Adipose tissue (tissue), 3 donors: Measurements from ENCODE around the gene STK38. TPM values are rescaled to one million over a fixed set of nuclear protein-coding genes. Genes with fewer than 3 reads are reported as not detected.

ENCODE experiments used
- H3K27ac ChIP-seq: one replicate; pipeline ENCODE4 v1.5.1; 2013; ENCODE audit warnings: low read depth, low read length
- WGBS, 3 donors: extraction: QIAGEN DNeasy Blood & Tissue Kit; methylation state at CpG; one replicate each; pipeline ENCODE4 v1.1.7; 2013; 5-methylcytosine and 5-hydroxymethylcytosine counted together
- polyA plus RNA-seq, 3 donors: library from polyadenylated mRNA; stranded (reverse); fragments of 200-250 nt; gene quantifications; one replicate each; pipeline ENCODE4 v1.2.3, GENCODE V29; 2013
- donor health status: healthy with polysubstance abuse.
- donor health status: Bipolar disorder and iron deficiency.
- donor health status: healthy.

Gene STK38
- polyA plus RNA-seq, 3 donors: 5.9 to 39.7 (median 13.5) TPM

DNA sequence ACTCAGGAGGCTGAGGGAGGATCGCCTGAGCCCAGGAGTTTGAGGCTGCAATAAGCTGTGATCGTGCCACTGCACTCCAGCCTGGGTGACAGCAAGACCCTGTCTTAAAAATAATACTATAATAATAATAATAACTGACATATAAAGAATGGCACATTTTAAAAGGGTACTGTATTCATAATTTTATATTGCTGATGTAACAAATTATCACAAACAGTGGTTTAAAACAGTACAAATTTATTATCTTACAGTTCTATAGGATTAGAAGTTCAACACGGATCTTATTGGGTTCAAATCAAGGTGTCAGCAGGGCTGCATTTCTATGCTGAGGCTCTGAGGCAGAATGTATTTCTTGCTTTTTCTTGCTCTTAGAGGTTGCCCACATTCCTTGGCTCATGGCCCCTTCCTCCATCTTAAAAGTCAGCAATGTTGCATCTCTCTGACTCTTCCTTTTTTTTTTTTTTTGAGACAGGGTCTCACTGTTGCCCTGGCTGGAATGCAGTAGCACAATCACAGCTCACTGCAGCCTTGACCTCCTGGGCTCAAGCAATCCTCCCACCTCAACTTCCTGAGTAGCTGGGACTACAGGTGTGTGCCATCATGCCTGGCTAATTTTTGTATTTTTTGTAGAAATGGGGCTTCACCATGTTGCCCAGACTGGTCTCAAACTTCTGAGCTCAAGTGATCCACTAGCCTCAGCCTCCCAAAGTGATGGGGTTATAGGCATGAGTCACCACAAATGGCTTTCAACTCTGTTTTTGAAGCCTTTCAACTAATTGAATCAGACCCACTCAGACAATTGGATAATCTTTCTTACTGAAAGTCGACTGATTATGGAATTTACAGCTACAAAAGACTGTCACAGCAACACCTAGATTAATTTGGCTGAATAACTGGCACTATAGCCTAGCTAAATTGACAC is 24.1 kb upstream of the STK38 start:
- H3K27ac ChIP-seq: no peak overlapping the region
- 88 to 91% (median 90%) methylated on average over 4 of the region's 4 CpGs for WGBS, 3 donors

DNA sequence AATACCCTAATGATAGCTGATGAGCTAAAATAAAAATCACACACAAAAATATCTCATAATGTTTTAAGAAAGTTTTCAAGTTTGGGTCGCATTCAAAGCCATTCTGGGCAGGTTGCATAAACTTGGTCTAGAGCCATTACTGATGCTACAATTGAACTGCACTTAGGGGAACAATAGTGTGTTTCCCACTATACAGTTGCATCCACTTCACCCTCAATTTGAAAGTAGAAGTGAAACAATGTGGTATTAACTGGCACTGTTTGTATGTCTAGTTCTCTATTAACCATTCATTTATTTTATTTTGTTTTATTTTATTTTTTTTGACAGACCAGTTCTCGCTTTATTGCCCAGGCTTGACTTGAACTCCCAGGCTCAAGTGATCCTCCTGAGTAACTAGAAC is 23.0 kb upstream of the STK38 start:
- 87 to 89% (median 88%) methylated on average over 2 of the region's 2 CpGs for WGBS, 3 donors
- no peak overlapping the region for H3K27ac ChIP-seq

DNA sequence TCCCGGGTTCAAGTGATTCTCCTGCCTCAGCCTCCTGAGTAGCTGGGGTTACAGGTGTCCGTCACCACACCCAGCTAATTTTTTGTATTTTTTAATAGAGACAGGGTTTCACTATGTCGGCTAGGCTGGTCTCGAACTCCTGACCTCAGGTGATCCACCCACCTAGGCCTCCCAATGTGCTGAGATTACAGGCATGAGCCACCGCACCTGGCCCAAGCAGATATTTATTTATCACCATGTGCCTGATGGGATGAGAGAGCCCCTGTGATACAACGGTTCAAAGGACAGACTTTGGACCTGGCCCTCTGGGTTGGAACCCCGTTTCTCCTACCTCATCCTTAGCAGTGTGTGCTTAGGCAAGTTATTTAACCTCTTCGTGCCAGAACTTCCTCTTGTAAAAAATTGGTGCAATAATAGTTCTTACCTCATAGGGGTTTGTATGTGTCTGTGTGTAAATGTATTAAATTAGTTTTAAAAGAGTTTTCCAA is 19.2 kb upstream of the STK38 start:
- no peak overlapping the region for H3K27ac ChIP-seq

DNA sequence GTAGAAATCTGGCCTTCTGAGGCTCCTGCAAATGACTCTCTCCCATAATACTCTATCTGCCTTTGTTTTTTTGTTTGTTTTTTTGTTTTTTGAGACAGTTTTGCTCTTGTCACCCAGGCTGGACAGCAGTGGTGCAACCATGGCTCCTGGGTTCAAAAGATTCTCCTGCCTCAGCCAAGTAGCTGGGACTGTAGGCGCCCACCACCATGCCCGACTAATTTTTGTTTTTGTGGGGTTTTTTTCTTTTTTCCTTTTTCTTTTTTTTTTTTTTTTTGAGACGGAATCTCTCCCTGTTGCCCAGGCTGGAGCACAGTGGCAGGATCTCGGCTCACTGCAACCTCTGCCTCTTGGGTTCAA is 16.6 kb upstream of the STK38 start:
- H3K27ac ChIP-seq: no peak overlapping the region
- 81 to 95% (median 90%) methylated on average over 4 of the region's 4 CpGs for WGBS, 3 donors

More for the DNA sequence above, 19.2 kb upstream of the STK38 start:
- WGBS, 3 donors: 76 to 84% (median 82%) methylated on average over 8 of the region's 8 CpGs

GRCh38 chr6:36563237-36563927 is 16.1 kb upstream of the STK38 start:
- H3K27ac ChIP-seq: no peak overlapping the region
- WGBS, 3 donors: 57 to 65% (median 60%) methylated on average over 3 of the region's 3 CpGs

DNA sequence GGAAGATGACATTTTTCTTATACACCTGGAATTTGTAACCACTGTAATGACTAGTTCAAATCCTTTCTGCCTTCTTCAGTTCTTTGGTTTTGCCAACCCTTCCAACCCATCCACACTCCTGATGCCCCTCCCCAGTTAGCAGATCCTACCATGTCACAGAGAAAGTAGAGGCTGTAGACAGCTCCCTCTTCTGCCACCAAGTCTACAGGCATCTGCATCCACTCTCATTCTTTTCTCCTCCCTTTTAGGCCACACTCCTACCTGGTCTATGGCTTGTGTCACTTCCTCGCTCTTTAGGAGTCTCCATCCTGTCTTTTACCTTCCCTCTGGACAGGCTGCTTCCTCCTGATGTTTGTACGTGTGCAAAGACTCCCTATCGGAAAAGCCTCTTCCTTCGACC is 13.5 kb upstream of the STK38 start:
- no peak overlapping the region for H3K27ac ChIP-seq
- WGBS, 3 donors: 93 to 94% (median 94%) methylated on average over 4 of the region's 4 CpGs

DNA sequence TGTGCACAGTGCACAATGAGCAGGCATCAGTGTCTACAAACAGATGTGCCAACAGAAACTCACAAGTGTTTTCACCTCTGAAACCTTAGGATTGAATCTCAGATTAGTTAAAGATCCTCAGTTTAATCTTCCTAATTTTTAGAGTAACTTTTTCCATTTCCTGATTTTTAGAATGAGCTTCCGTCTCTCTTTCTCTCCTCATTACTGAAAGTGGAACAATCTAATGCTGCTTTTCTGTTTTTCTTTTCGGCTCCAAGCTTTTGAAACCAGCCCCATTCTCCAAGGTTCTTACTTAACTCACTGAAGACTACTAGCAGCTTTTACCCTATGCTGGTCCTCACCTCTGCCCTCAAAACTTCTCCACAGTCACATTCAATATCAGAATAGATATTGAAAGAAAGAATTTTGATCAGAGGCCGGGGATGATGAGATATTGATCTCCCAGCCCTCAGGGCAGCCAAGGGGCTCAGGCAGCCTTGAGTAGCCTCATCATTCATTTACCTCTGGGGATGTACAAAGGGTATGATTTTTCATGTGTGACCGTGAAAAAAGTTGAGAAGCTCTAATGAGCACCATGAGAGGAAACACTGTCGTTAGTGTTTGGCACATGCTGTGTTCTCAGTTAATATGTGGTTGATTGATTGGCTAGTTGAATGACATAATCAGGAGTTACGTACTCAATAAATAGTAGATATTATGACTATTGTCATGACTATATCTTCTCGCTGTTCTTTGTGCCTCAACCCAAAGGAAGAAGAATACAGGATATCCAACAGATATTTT is 11.9 kb upstream of the STK38 start:
- no peak overlapping the region for H3K27ac ChIP-seq
- WGBS, 3 donors: 66 to 76% (median 74%) methylated on average over 7 of the region's 7 CpGs

DNA sequence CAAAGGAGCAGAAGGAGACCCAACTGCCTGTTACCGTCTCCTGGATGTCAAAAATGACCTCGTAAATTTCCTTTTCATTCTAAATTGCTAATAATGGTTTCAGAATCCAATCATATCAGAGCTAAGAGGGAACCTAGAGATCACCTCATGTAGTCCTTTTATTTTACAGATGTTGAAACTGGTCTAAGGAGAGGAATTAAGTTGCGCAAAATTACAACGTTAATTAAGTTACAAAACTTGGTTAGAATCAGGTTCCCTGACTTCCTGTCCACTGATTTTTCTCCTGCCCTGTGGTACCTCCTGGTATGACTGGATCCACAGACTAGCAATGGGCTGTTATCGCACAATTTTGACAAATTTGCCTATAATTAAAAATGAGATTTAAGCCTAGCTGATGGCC is 9.0 kb upstream of the STK38 start:
- 59 to 92% (median 65%) methylated on average over 5 of the region's 5 CpGs for WGBS, 3 donors
- no peak overlapping the region for H3K27ac ChIP-seq

- no peak overlapping the region for H3K27ac ChIP-seq
- 55 to 77% (median 60%) methylated on average over 1 of the region's 1 CpG for WGBS, 3 donors
Measured at GRCh38 chr6:36555750-36556252, 8.5 kb upstream of the STK38 start.

DNA sequence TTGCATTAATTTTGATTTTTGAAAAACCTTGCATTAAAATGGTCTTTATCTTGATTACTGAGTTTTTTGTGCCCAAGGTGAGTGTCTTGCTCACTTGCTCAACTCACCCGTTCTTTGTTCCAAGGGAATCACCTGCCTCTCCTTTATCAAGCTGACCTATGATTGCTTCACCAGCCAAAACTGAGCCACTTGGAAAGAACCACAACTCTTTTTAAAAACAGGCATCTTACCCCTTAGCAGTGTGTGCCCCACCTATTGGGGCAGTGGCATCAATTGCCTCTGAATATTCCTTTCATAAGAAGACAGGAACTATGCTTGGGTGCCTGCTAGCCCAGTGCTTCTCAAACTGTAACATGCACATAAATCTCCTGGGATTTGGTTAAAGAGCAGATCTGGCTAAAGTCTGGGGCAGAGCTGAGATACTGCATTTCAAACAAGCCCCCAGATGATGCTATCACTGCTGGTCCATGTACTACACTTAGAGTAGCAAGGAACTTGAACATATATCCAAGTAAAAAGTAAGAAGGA is 3.3 kb upstream of the STK38 start:
- no peak overlapping the region for H3K27ac ChIP-seq
- 83 to 88% (median 84%) methylated on average over 1 of the region's 1 CpG for WGBS, 3 donors

- 91 to 100% (median 91%) methylated on average over 2 of the region's 2 CpGs for WGBS, 3 donors
- H3K27ac ChIP-seq: no peak overlapping the region
Measured at GRCh38 chr6:36548401-36548743, 1.1 kb upstream of the STK38 start.

- 54 to 62% (median 62%) methylated on average over 13 of the region's 13 CpGs for WGBS, 3 donors
- no peak overlapping the region for H3K27ac ChIP-seq
Measured at GRCh38 chr6:36547646-36548400, 544 bp upstream of the STK38 start.

DNA sequence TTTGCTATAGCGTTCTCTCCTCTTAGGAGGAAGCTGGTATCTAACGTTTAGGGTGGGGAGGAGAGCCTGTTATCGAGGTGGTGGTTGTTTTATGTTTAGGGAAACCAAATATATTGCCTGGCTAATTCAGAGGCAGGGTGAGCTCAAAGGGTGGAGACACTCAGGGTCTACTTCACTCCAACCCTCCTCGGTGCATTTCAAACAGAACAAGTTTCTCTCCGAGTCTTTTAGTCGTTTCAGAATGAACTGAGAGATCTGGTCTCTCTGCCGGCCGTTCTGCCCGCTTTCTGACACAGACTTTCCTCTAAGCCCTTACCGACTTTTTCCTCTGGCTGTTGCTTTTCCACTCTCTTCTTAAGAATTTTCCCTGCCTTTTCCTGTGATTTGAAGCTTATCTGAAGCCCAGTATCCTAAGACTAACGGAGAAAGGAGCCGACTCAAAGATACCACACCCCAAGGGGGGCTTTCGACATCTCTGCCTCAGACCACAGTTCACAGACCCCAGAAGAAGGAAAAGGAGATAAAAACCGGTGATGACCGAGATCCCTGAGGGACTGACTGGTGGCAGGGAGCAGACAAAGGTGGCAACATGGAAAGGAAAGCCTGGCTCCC is 865 bp downstream of the STK38 start:
- peak overlapping the region; percentile 56 for H3K27ac ChIP-seq
- WGBS, 3 donors: 0 to 2% (median 1%) methylated on average over 15 of the region's 15 CpGs

DNA sequence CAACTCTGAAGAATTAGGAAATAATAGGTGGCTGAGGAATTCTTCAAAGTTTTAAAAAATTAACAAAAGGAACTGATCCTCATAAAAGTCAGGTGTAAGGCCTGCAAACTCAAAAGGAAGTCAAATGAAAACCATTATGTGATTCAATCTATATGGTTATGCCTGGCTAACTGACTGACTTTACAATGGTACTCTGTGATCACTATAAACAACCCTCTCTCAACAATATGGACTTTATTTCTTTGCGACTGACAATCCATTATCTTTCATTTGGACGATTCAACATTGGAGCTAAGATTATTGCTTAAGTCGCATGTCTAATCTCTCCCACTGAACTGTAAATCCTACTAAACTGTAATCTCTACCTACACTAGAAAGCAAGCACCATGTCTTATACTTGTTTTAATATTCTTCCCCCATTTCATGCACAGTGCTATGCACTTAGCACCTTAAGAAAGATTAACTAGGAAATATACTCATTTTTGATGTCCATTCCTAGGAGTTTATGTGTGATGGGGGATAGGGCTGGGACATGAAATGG is 1.4 kb downstream of the STK38 start:
- WGBS, 3 donors: 26 to 29% (median 27%) methylated on average over 3 of the region's 3 CpGs
- no peak overlapping the region for H3K27ac ChIP-seq

DNA sequence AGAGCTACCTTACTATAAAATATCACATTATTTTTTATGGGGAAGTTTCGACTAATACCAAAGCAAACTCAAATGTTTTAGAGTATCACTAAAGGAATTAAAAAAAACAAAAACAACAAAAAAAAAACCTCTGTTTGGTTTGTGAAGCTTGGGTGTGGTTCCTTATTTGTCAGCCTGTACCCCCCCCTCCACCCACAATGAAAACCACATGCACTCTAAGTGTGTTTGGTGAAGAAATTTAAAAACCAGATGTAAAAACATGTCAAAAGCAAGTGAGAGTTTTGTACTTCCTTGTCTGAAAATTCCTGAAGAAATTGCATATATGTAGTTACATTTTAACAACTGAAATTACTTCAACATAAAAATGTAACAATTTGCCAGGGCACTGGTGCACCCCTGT is 3.1 kb downstream of the STK38 start:
- WGBS, 3 donors: 47 to 93% (median 60%) methylated on average over 1 of the region's 1 CpG
- no peak overlapping the region for H3K27ac ChIP-seq

- WGBS, 3 donors: 80 to 88% (median 88%) methylated on average over 2 of the region's 2 CpGs
- H3K27ac ChIP-seq: no peak overlapping the region
Measured at GRCh38 chr6:36542041-36542440, 5.2 kb downstream of the STK38 start.
